Activated B cell treated with CpG ODN at 0.5 μM for 24 hours (primary cell): ENCODE results near the gene PLEKHA6. TPM values are rescaled to one million over a fixed set of nuclear protein-coding genes. Genes with fewer than 3 reads are reported as not detected.

Experiments
- ATAC-seq: fragments of 200-7000 bp; cut with Tn5 transposase; one replicate; pipeline ENCODE4 v1.10.0; 2021; ENCODE audit warnings: low read depth, mild to moderate bottlenecking, moderate library complexity
- CTCF ChIA-PET: fragments of 350-600 bp; sonication (Branson Sonifier 250); formaldehyde crosslinking; loops from one replicate; lab custom pipeline; 2021; ENCODE audit warnings: antibody characterized with exemption; lab: Charles Lee
- POLR2A ChIA-PET: fragments of 350-600 bp; sonication (Branson Sonifier 250); formaldehyde crosslinking; loops from one replicate; lab custom pipeline; 2021; ENCODE audit warnings: antibody characterized with exemption; lab: Charles Lee
- DNase-seq: peaks from one replicate; pipeline ENCODE4 v3.0.0; 2022
- H3K27ac Mint-ChIP-seq: one replicate; pipeline ENCODE4 v1.8.0; 2020; ENCODE audit warnings: mixed read lengths
- H3K27me3 Mint-ChIP-seq: one replicate; pipeline ENCODE4 v1.8.0; 2021; ENCODE audit warnings: mixed read lengths
- H3K36me3 Mint-ChIP-seq: one replicate; pipeline ENCODE4 v1.8.0; 2021; ENCODE audit warnings: low read depth, mixed read lengths
- H3K4me1 Mint-ChIP-seq: one replicate; pipeline ENCODE4 v1.8.0; 2021; ENCODE audit warnings: mixed read lengths
- H3K4me3 Mint-ChIP-seq: one replicate; pipeline ENCODE4 v1.8.0; 2020; ENCODE audit warnings: mild to moderate bottlenecking, mixed read lengths
- H3K9me3 Mint-ChIP-seq: one replicate; pipeline ENCODE4 v1.8.0; 2020; ENCODE audit warnings: mixed read lengths
- CTCF ChIP-seq: fragments of 200-600 bp; IDR thresholded peaks from one replicate; pipeline ENCODE4 v1.8.0; 2022; ENCODE audit warnings: antibody characterized with exemption, mild to moderate bottlenecking
- intact Hi-C: fragments of 100-400 bp; cut with micrococcal nuclease; formaldehyde crosslinking; loops from one replicate; pipeline ENCODE4 v1.15.1; 2024
- total RNA-seq: library from RNA; stranded (reverse); gene quantifications from 2 replicates; pipeline ENCODE4 v1.2.3, GENCODE V29; 2022

The PLEKHA6 gene
- total RNA-seq, 1 donor from 2014 or later, result 0.62 TPM

GRCh38 chr1:204278251-204278650 is 81.5 kb downstream of the PLEKHA6 start:
- intact Hi-C loops, result no loop called here
- peaks cover 36% of the 10 kb centered on the region for H3K27me3 Mint-ChIP-seq
- no peak for TF ChIP-seq CTCF
- ATAC-seq (no peak), DNase-seq (no peak)
- H3K4me1 Mint-ChIP-seq, result no peaks in the 10 kb centered on the region
- ChIA-PET POLR2A (no interaction called here), CTCF (interaction anchor here (1.5 kb wide), 1 partner anchor 85 kb away, joined by 4 read pairs; no protein-coding TSS in a partner anchor)
- no peaks in the 10 kb centered on the region for H3K9me3 Mint-ChIP-seq
- H3K27ac Mint-ChIP-seq, result no peak overlapping the region
- H3K4me3 Mint-ChIP-seq, result no peak overlapping the region
- H3K36me3 Mint-ChIP-seq, result no peaks in the 10 kb centered on the region

GRCh38 chr1:204277563-204278219 is 82.0 kb downstream of the PLEKHA6 start:
- ATAC-seq, result no peak
- Mint-ChIP-seq H3K4me1 (no peaks in the 10 kb centered on the region), H3K27me3 (peaks cover 36% of the 10 kb centered on the region), H3K4me3 (no peak overlapping the region), H3K9me3 (no peaks in the 10 kb centered on the region), H3K36me3 (no peaks in the 10 kb centered on the region), H3K27ac (no peak overlapping the region)
- POLR2A ChIA-PET, result no interaction called here
- no peak for TF ChIP-seq CTCF
- intact Hi-C loops, result no loop called here
- DNase-seq, result no peak
- CTCF ChIA-PET, result interaction anchor here (1.5 kb wide), 1 partner anchor 86 kb away, joined by 4 read pairs; no protein-coding TSS in a partner anchor

GRCh38 chr1:204275695-204276370 is 83.9 kb downstream of the PLEKHA6 start:
- Mint-ChIP-seq H3K9me3 (no peaks in the 10 kb centered on the region), H3K4me1 (no peaks in the 10 kb centered on the region), H3K27me3 (peaks cover 23% of the 10 kb centered on the region), H3K4me3 (no peak overlapping the region), H3K27ac (no peak overlapping the region), H3K36me3 (no peaks in the 10 kb centered on the region)
- TF ChIP-seq CTCF, result no peak
- intact Hi-C loops, result no loop called here
- no peak for DNase-seq
- CTCF ChIA-PET, result no interaction called here
- ATAC-seq, result no peak
- POLR2A ChIA-PET, result no interaction called here

GRCh38 chr1:204274446-204274845 is 85.3 kb downstream of the PLEKHA6 start:
- TF ChIP-seq CTCF, result no peak
- Mint-ChIP-seq H3K36me3 (no peaks in the 10 kb centered on the region), H3K4me3 (no peak overlapping the region), H3K27ac (no peak overlapping the region), H3K4me1 (no peaks in the 10 kb centered on the region), H3K9me3 (no peaks in the 10 kb centered on the region), H3K27me3 (peaks cover 16% of the 10 kb centered on the region)
- ATAC-seq, result no peak
- intact Hi-C loops, result no loop called here
- ChIA-PET POLR2A (no interaction called here), CTCF (no interaction called here)
- no peak for DNase-seq

GRCh38 chr1:204272505-204272904 is 87.2 kb downstream of the PLEKHA6 start:
- Mint-ChIP-seq H3K27ac (no peak overlapping the region), H3K27me3 (peaks cover 20% of the 10 kb centered on the region), H3K9me3 (no peaks in the 10 kb centered on the region), H3K36me3 (no peaks in the 10 kb centered on the region), H3K4me3 (no peak overlapping the region), H3K4me1 (no peaks in the 10 kb centered on the region)
- intact Hi-C loops, result no loop called here
- ATAC-seq (no peak), DNase-seq (no peak)
- ChIA-PET POLR2A (no interaction called here), CTCF (no interaction called here)
- TF ChIP-seq CTCF, result no peak
